OCI-LY3 (cell line): ENCODE measurements around the gene CLDN16.

Experiments used
- H2AFZ ChIP-seq: fragments of 200-600, 300-600 bp; shearing (Covaris generic); 2 replicates; pipeline ENCODE4 v1.6.0; 2014; ENCODE audit warnings: antibody characterized with exemption, low read depth, low read length
- H3K27ac ChIP-seq: fragments of 200-600, 300-600 bp; sonication (generic); 2 replicates; pipeline ENCODE4 v1.5.1; 2014; ENCODE audit warnings: mild to moderate bottlenecking, low read length, moderate library complexity, mixed read lengths
- H3K27me3 ChIP-seq: fragments of 200-600, 300-600 bp; sonication (generic); 2 replicates; pipeline ENCODE4 v1.6.1; 2014; ENCODE audit warnings: low read depth, low read length, mixed read lengths
- H3K36me3 ChIP-seq: fragments of 200-600, 300-600 bp; sonication (generic); replicated peaks from 2 replicates; pipeline ENCODE3; 2014; ENCODE audit warnings: low read depth, low read length, mixed read lengths
- H3K4me1 ChIP-seq: fragments of 300-600, 200-600 bp; sonication (generic); 2 replicates; pipeline ENCODE4 v1.6.1; 2014; ENCODE audit warnings: low read length, mixed read lengths
- H3K4me2 ChIP-seq: fragments of 200-600, 300-600 bp; sonication (generic); 2 replicates; pipeline ENCODE4 v1.6.1; 2014; ENCODE audit warnings: low read length, mixed read lengths
- H3K4me3 ChIP-seq: fragments of 300-600, 200-600 bp; sonication (generic); 2 replicates; pipeline ENCODE4 v1.5.1; 2014; ENCODE audit warnings: antibody characterized with exemption, mild to moderate bottlenecking, low read length, moderate library complexity
- H3K79me2 ChIP-seq: fragments of 300-600, 200-600 bp; shearing (Covaris generic); 2 replicates; pipeline ENCODE4 v1.6.1; 2014; ENCODE audit warnings: mild to moderate bottlenecking, low read length, mixed read lengths
- H3K9ac ChIP-seq: fragments of 300-600, 200-600 bp; shearing (Covaris generic); 2 replicates; pipeline ENCODE4 v1.6.0; 2014; ENCODE audit warnings: mild to moderate bottlenecking, low read length, moderate library complexity
- H3K9me3 ChIP-seq: fragments of 200-600, 300-600 bp; shearing (Covaris generic); 2 replicates; pipeline ENCODE4 v1.6.1; 2014; ENCODE audit warnings: low read length, mixed read lengths; ENCODE audit not compliant: insufficient read depth
- H4K20me1 ChIP-seq: fragments of 200-600, 300-600 bp; sonication (generic); 2 replicates; pipeline ENCODE4 v1.6.1; 2016; ENCODE audit warnings: low read length, mixed read lengths; ENCODE audit not compliant: insufficient read depth
- EZH2phosphoT487 ChIP-seq: fragments of 200-600 bp; shearing (Covaris generic); IDR thresholded peaks from 2 replicates; pipeline ENCODE4 v1.6.1; 2018; ENCODE audit warnings: antibody characterized with exemption, mixed run types, low read depth
- TF ChIP-seq, protein P1 (sequence below): fragments of 200-600, 300-600 bp; sonication (generic); IDR thresholded peaks from 2 replicates; pipeline ENCODE4 v1.5.1; 2014; ENCODE audit warnings: antibody characterized with exemption, low read length, low read depth

The CLDN16 gene

DNA sequence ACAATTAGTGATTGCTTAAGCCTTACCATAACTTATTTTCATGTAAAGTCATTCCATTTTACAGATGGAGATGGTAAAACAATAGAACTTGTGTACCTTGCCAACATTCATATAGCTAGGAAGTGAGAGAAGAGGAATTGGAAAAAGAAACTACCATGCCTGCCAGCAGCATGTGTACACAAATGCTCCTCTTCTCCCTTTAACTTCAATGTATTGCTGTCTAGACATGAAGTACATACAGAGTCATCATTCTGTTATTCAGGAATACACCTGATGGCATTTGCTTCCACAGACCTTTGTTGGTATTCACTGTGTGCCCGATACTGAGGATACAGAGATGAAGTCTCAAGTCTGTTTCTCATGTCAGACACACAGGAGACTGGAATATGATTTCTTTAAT, 68.8 kb downstream of the CLDN16 start:
- Histone ChIP-seq H3K9me3 (no peaks in the 10 kb centered on the region), H3K79me2 (no peaks in the 10 kb centered on the region)

DNA sequence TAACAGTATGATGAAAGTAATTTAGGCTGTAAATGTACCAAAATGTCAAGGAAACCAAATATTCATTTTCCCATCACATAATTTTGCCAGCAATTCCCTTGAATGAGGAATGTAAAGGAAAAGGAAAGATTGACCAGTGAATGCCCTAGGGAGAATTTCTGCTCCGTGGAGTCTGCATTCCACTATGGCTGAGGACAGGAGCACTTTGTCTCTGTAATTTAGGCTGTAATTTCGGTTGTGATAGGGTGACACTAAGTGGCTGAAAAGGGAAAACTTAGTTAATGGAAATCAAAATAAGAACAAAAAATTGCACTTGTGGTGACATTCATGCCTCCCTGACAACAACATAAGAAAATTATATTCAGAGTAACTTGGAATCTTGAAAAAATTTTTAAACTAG, 70.1 kb downstream of the CLDN16 start:
- Histone ChIP-seq H3K9ac (no peak overlapping the region), H3K9me3 (no peaks in the 10 kb centered on the region), H3K27me3 (no peaks in the 10 kb centered on the region), H3K27ac (no peak overlapping the region), H3K4me2 (no peak overlapping the region), H4K20me1 (no peaks in the 10 kb centered on the region), H3K4me3 (no peak overlapping the region), H3K4me1 (peaks cover 15% of the 10 kb centered on the region), H3K36me3 (no peaks in the 10 kb centered on the region), H3K79me2 (no peaks in the 10 kb centered on the region), H2AFZ (no peak overlapping the region)
- no peak for TF ChIP-seq EZH2phosphoT487
- TF ChIP-seq, protein P1, sequence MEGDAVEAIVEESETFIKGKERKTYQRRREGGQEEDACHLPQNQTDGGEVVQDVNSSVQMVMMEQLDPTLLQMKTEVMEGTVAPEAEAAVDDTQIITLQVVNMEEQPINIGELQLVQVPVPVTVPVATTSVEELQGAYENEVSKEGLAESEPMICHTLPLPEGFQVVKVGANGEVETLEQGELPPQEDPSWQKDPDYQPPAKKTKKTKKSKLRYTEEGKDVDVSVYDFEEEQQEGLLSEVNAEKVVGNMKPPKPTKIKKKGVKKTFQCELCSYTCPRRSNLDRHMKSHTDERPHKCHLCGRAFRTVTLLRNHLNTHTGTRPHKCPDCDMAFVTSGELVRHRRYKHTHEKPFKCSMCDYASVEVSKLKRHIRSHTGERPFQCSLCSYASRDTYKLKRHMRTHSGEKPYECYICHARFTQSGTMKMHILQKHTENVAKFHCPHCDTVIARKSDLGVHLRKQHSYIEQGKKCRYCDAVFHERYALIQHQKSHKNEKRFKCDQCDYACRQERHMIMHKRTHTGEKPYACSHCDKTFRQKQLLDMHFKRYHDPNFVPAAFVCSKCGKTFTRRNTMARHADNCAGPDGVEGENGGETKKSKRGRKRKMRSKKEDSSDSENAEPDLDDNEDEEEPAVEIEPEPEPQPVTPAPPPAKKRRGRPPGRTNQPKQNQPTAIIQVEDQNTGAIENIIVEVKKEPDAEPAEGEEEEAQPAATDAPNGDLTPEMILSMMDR, result peak; percentile 30

More for the DNA sequence above, 68.8 kb downstream of the CLDN16 start:
- H2AFZ ChIP-seq, result no peak overlapping the region
- no peak overlapping the region for H3K9ac ChIP-seq
- no peaks in the 10 kb centered on the region for H3K36me3 ChIP-seq
- peak overlapping the region; percentile 22 for H3K4me2 ChIP-seq
- TF ChIP-seq, protein P1, result no peak
- TF ChIP-seq EZH2phosphoT487, result no peak
- H3K27ac ChIP-seq, result no peak overlapping the region
- peaks cover 15% of the 10 kb centered on the region for H3K4me1 ChIP-seq
- H4K20me1 ChIP-seq, result no peaks in the 10 kb centered on the region
- H3K4me3 ChIP-seq, result no peak overlapping the region
- H3K27me3 ChIP-seq, result no peaks in the 10 kb centered on the region
